Brain microvascular endothelial cell (primary cell): ENCODE results near the gene NKPD1.

Experiments
- DNase-seq: peaks from one replicate; pipeline ENCODE4 v3.0.0-alpha.2; 2020
- H3K27ac ChIP-seq: fragments of 250-450 bp; sonication (Bioruptor Pico); 2 replicates; pipeline ENCODE4 v1.5.1; 2020; ENCODE audit warnings: mild to moderate bottlenecking, moderate library complexity
- H3K27me3 ChIP-seq: fragments of 250-450 bp; sonication (Bioruptor Pico); replicated peaks from 2 replicates; pipeline ENCODE4 v1.5.1; 2020; ENCODE audit warnings: mild to moderate bottlenecking
- H3K36me3 ChIP-seq: fragments of 250-450 bp; sonication (Bioruptor Pico); replicated peaks from 2 replicates; pipeline ENCODE4 v1.5.1; 2020; ENCODE audit warnings: mild to moderate bottlenecking
- H3K4me3 ChIP-seq: 2 replicates; pipeline ENCODE4 v1.5.1; 2011; ENCODE audit warnings: low read depth, mild to moderate bottlenecking, control low read depth, low read length, moderate library complexity
- in situ Hi-C: cut with HindIII; loops from 2 replicates; pipeline ENCODE4 v1.10.0; 2017; ENCODE audit warnings: low sequenced_read_pairs, low pct_ligation_motif_present
- TF ChIP-seq, protein P1 (sequence below): IDR thresholded peaks from 2 replicates; pipeline ENCODE4 v1.5.1; 2011; ENCODE audit warnings: low read depth, mild to moderate bottlenecking, moderate library complexity, low read length, control low read depth, inconsistent platforms; ENCODE audit errors: missing control alignments

NKPD1 gene, protein sequence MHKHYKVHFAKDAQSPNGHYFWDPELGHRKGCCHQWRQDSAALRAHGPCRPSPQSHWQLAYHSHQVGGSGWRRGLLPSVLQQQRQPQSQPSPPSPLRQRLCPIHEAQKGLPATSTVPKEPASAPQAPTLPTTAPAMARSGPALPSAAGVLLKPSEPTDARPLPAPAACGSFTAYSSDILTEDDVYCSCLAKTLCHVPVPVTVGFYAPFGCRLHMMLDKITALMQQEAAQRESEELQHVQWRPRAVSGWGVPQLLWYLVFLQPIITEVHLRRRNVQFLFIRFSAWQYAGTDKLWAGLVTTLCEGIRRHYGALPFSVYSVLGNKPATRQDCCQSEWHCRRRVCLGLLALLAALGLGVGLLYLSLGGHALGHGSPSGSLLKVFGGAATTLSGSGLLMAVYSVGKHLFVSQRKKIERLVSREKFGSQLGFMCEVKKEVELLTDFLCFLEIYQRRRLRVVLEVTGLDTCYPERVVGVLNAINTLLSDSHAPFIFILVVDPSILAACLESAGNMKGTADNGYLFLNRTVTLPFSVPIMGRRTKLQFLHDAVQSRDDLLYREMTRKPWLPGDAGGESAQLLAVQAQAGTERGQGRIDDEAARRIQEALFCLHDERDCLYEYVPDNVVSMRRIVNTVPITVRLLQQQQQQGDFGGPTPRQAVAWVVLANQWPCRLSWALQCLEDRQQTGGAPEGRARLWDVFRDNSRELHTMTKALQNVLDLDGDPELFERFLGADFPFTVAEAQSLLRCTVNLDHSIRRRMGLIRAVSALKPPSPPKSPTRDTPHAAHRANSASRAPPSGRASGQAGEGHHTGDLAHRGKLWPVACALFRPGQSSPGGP

GRCh38 chr19:45160870-45161737 is at the start of gene NKPD1:
NKPD1 (minus strand) TSS chr19:45160982; CDS start chr19:45160150, 832 bp downstream.
- Histone ChIP-seq H3K4me3 (no peak within 1 kb of the TSS), H3K36me3 (no peaks in the 10 kb centered on the region), H3K27ac (no peak within 1 kb of the TSS), H3K27me3 (peaks cover 5% of the 10 kb centered on the region)
- TF ChIP-seq, protein P1, sequence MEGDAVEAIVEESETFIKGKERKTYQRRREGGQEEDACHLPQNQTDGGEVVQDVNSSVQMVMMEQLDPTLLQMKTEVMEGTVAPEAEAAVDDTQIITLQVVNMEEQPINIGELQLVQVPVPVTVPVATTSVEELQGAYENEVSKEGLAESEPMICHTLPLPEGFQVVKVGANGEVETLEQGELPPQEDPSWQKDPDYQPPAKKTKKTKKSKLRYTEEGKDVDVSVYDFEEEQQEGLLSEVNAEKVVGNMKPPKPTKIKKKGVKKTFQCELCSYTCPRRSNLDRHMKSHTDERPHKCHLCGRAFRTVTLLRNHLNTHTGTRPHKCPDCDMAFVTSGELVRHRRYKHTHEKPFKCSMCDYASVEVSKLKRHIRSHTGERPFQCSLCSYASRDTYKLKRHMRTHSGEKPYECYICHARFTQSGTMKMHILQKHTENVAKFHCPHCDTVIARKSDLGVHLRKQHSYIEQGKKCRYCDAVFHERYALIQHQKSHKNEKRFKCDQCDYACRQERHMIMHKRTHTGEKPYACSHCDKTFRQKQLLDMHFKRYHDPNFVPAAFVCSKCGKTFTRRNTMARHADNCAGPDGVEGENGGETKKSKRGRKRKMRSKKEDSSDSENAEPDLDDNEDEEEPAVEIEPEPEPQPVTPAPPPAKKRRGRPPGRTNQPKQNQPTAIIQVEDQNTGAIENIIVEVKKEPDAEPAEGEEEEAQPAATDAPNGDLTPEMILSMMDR = no peak
- in situ Hi-C loops = no loop called here
- no peak for DNase-seq

GRCh38 chr19:45206328-45206727 is 45.5 kb upstream of the NKPD1 start:
- H3K36me3 ChIP-seq = no peaks in the 10 kb centered on the region
- H3K27ac ChIP-seq = no peak overlapping the region
- TF ChIP-seq, protein P1 = no peak
- DNase-seq = no peak
- no peaks in the 10 kb centered on the region for H3K27me3 ChIP-seq
- in situ Hi-C loops = no loop called here
- no peak overlapping the region for H3K4me3 ChIP-seq

GRCh38 chr19:45205810-45206209 is 45.0 kb upstream of the NKPD1 start:
- no peak for DNase-seq
- in situ Hi-C loops = no loop called here
- TF ChIP-seq, protein P1 = no peak
- Histone ChIP-seq H3K27ac (no peak overlapping the region), H3K36me3 (no peaks in the 10 kb centered on the region), H3K27me3 (no peaks in the 10 kb centered on the region), H3K4me3 (no peak overlapping the region)

GRCh38 chr19:45202637-45203036 is 41.9 kb upstream of the NKPD1 start:
- H3K36me3 ChIP-seq = no peaks in the 10 kb centered on the region
- H3K27ac ChIP-seq = no peak overlapping the region
- no peak for DNase-seq
- no peaks in the 10 kb centered on the region for H3K27me3 ChIP-seq
- in situ Hi-C loops = no loop called here
- TF ChIP-seq, protein P1 = no peak
- no peak overlapping the region for H3K4me3 ChIP-seq

GRCh38 chr19:45200568-45200967 is 39.8 kb upstream of the NKPD1 start:
- Histone ChIP-seq H3K36me3 (no peaks in the 10 kb centered on the region), H3K27me3 (no peaks in the 10 kb centered on the region), H3K27ac (no peak overlapping the region), H3K4me3 (no peak overlapping the region)
- in situ Hi-C loops = no loop called here
- DNase-seq = peak; percentile 69
- TF ChIP-seq, protein P1 = peak; percentile 67
